IMR-90 (cell line): Measurements from ENCODE around the gene PIKFYVE. TPM values are rescaled to one million over a fixed set of nuclear protein-coding genes. Genes with fewer than 3 reads are reported as not detected.

Experiments
- ATAC-seq: fragments of 200-7000 bp; cut with Tn5 transposase; 2 replicates; pipeline ENCODE4 v1.9.1; 2020; ENCODE audit warnings: low read depth, mild to moderate bottlenecking, moderate library complexity
- BruUV-seq: library from RNA; stranded (reverse); fragments of 400-500 nt; replicated peaks from 2 replicates; lab custom pipeline; 2021; lab: Mats Ljungman, UMichigan
- CTCF ChIA-PET: fragments of 300-600 bp; formaldehyde crosslinking; extraction: SDS; loops from one replicate; lab custom pipeline; 2021; ENCODE audit warnings: antibody characterized with exemption; lab: Yijun Ruan, JAX
- POLR2A ChIA-PET: fragments of 300-600 bp; sonication (Branson Sonifier 250); formaldehyde crosslinking; loops from one replicate; lab custom pipeline; 2022; ENCODE audit warnings: antibody characterized with exemption; ENCODE audit not compliant: unreplicated experiment; lab: Charles Lee
- DNase-seq: peaks from one replicate; pipeline ENCODE4 v3.0.0; 2013
- H2AFZ ChIP-seq: replicated peaks from 2 replicates; pipeline ENCODE3; 2013; ENCODE audit warnings: low read length, mild to moderate bottlenecking; ENCODE audit not compliant: poor library complexity
- H2AK5ac ChIP-seq: 2 replicates; pipeline ENCODE4 v1.6.1; 2013; ENCODE audit warnings: low read depth, low read length, inconsistent platforms
- H2AK9ac ChIP-seq: replicated peaks from 2 replicates; pipeline ENCODE3; 2013; ENCODE audit warnings: mild to moderate bottlenecking, low read depth, low read length, moderate library complexity; ENCODE audit not compliant: poor library complexity
- H2BK120ac ChIP-seq: 2 replicates; pipeline ENCODE4 v1.6.1; 2013; ENCODE audit warnings: low read depth, low read length, inconsistent platforms
- H2BK15ac ChIP-seq: 3 replicates; pipeline ENCODE4 v1.6.1; 2013; ENCODE audit warnings: low read depth, low read length, inconsistent platforms
- H2BK20ac ChIP-seq: 2 replicates; pipeline ENCODE4 v1.6.1; 2013; ENCODE audit warnings: low read depth, mild to moderate bottlenecking, inconsistent platforms, low read length, moderate library complexity
- H2BK5ac ChIP-seq: 2 replicates; pipeline ENCODE4 v1.6.1; 2013; ENCODE audit warnings: mild to moderate bottlenecking, low read depth, low read length, inconsistent platforms; ENCODE audit not compliant: poor library complexity, severe bottlenecking
- H3K14ac ChIP-seq: replicated peaks from 2 replicates; pipeline ENCODE4 v1.6.1; 2013; ENCODE audit warnings: low read depth, low read length, inconsistent platforms
- H3K18ac ChIP-seq: 2 replicates; pipeline ENCODE4 v1.6.1; 2013; ENCODE audit warnings: low read depth, low read length, control low read depth
- H3K23ac ChIP-seq: 2 replicates; pipeline ENCODE4 v1.6.1; 2013; ENCODE audit warnings: low read depth, low read length, inconsistent platforms
- H3K27ac ChIP-seq: 2 replicates; pipeline ENCODE4 v1.5.1; 2013; ENCODE audit warnings: mild to moderate bottlenecking, control low read depth, low read length; ENCODE audit not compliant: insufficient read depth
- H3K27me3 ChIP-seq: 2 replicates; pipeline ENCODE4 v1.6.1; 2013; ENCODE audit warnings: low read length; ENCODE audit not compliant: control insufficient read depth, insufficient read depth
- H3K36me3 ChIP-seq: 2 replicates; pipeline ENCODE4 v1.6.1; 2013; ENCODE audit warnings: low read length, mixed read lengths; ENCODE audit not compliant: control insufficient read depth, insufficient read depth
- H3K4ac ChIP-seq: 2 replicates; pipeline ENCODE4 v1.6.1; 2013; ENCODE audit warnings: low read depth, low read length, inconsistent platforms
- H3K4me1 ChIP-seq: 2 replicates; pipeline ENCODE4 v1.6.1; 2013; ENCODE audit warnings: low read length, mixed read lengths; ENCODE audit not compliant: control insufficient read depth, insufficient read depth
- H3K4me2 ChIP-seq: 2 replicates; pipeline ENCODE4 v1.6.1; 2013; ENCODE audit warnings: low read depth, mild to moderate bottlenecking, control low read depth, low read length, moderate library complexity
- H3K4me3 ChIP-seq: 2 replicates; pipeline ENCODE4 v1.5.1; 2013; ENCODE audit warnings: low read depth, mild to moderate bottlenecking, control low read depth, low read length, moderate library complexity; ENCODE audit not compliant: insufficient read depth
- H3K56ac ChIP-seq: 2 replicates; pipeline ENCODE4 v1.6.1; 2013; ENCODE audit warnings: low read length, inconsistent platforms; ENCODE audit not compliant: insufficient read depth; ENCODE audit errors: extremely low read depth
- H3K79me1 ChIP-seq, 2 experiments: 2 replicates each; pipeline ENCODE4 v1.6.1; 2013; ENCODE audit warnings: low read length in 2 of 2, inconsistent platforms in 1 of 2, low read depth in 1 of 2
- H3K9ac ChIP-seq: 2 replicates; pipeline ENCODE4 v1.6.1; 2013; ENCODE audit warnings: low read depth, low read length, control low read depth
- H3K9me1 ChIP-seq: 2 replicates; pipeline ENCODE4 v1.6.1; 2013; ENCODE audit warnings: low read length, inconsistent platforms; ENCODE audit not compliant: insufficient read depth
- H3K9me3 ChIP-seq: 2 replicates; pipeline ENCODE4 v1.6.1; 2013; ENCODE audit warnings: low read length; ENCODE audit not compliant: control insufficient read depth, insufficient read depth
- H4K20me1 ChIP-seq: 2 replicates; pipeline ENCODE4 v1.6.1; 2013; ENCODE audit warnings: low read length, inconsistent platforms; ENCODE audit not compliant: insufficient read depth
- H4K5ac ChIP-seq: 2 replicates; pipeline ENCODE4 v1.6.1; 2013; ENCODE audit warnings: mild to moderate bottlenecking, low read depth, low read length, control low read depth
- H4K8ac ChIP-seq, 2 experiments: 2 replicates each; pipeline ENCODE4 v1.6.1; 2013; ENCODE audit warnings: low read depth in 2 of 2, low read length in 2 of 2, control low read depth in 1 of 2, inconsistent platforms in 1 of 2
- H4K91ac ChIP-seq: 2 replicates; pipeline ENCODE4 v1.6.1; 2013; ENCODE audit warnings: low read depth, low read length, inconsistent platforms; ENCODE audit not compliant: insufficient read depth
- CHD1 ChIP-seq: IDR thresholded peaks from 2 replicates; pipeline ENCODE4 v1.6.1; 2012; ENCODE audit warnings: low read depth, low read length, improper control_type of control experiment
- WGBS, 2 experiments: methylation state at CpG; one replicate each; pipeline versions ENCODE4 v1.1.5 to v1.1.7; 2013; ENCODE audit warnings: missing lambda C conversion rate in 2 of 2; ENCODE audit not compliant: insufficient read length in 1 of 2; ENCODE audit errors: extremely low coverage in 2 of 2; 5-methylcytosine and 5-hydroxymethylcytosine counted together
- dilution Hi-C: fragments of 300-500 bp; cut with HindIII; formaldehyde crosslinking; loops from one replicate; pipeline ENCODE4 v1.14.3; 2018; ENCODE audit warnings: low sequenced_read_pairs; ENCODE audit not compliant: unreplicated experiment
- in situ Hi-C: fragments of 300-500 bp; cut with MboI; formaldehyde crosslinking; loops from 3 replicates; pipeline ENCODE4 v1.14.3; 2019; ENCODE audit warnings: low sequenced_read_pairs, inconsistent platforms, mixed read lengths
- intact Hi-C: fragments of 100-400 bp; cut with micrococcal nuclease; formaldehyde crosslinking; loops from 2 replicates; pipeline ENCODE4 v1.10.0; 2022
- polyA plus RNA-seq, 3 experiments: library from polyadenylated mRNA; depleted of rRNA; stranded (reverse); fragments of >200 nt; gene quantifications; 2 replicates each; pipeline ENCODE4 v1.2.3, GENCODE V29; 2012; ENCODE audit warnings: low replicate concordance in 1 of 3
- total RNA-seq: library from RNA; depleted of rRNA; stranded (reverse); fragments of >200 nt; gene quantifications from 2 replicates; pipeline ENCODE4 v1.2.3, GENCODE V29; 2012
- TF ChIP-seq, protein P1 (sequence below): fragments of 150-350 bp; IDR thresholded peaks from 2 replicates; pipeline ENCODE4 v1.6.1; 2016; ENCODE audit warnings: low read depth, mild to moderate bottlenecking, low read length, moderate library complexity, borderline replicate concordance

Gene PIKFYVE
- total and polyA plus RNA-seq, 2 of the 4 experiments (the other 2 are of a cell fraction), result 9.3 to 34.6 TPM

DNA sequence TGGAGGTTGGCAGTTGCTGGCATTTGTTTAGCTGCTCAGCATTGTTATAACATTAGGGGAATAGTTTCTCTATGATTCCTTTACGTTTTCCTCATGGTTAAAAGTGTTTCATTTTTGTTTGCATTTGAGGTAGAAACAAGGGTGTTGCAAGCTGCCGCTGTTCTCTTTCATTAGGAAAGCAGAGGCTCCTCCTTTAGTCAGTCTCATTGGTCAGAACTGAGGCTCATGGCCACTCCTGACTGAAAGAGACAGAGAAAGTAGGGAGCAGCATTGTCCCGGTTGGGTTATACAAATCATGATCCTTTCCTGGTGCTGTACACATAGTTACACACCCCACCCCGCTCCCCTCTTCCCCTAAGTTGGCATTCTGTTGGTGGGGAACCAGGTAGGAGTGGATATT is 80.7 kb downstream of the PIKFYVE start:
- no peaks in the 10 kb centered on the region for H3K9me1 ChIP-seq
- in situ Hi-C loops, result no loop called here
- H4K91ac ChIP-seq, result no peak overlapping the region
- no peak overlapping the region for H3K23ac ChIP-seq
- no peak overlapping the region for H2BK15ac ChIP-seq
- H2BK120ac ChIP-seq, result no peak overlapping the region
- no peak for DNase-seq
- H3K36me3 ChIP-seq, result peaks cover 21% of the 10 kb centered on the region
- 83% methylated on average over 1 of the region's 4 CpGs; no CpG with 5 or more reads in 1 of the 2 experiments for WGBS, 2 experiments
- H3K4me3 ChIP-seq, result no peak overlapping the region
- no peak for TF ChIP-seq CHD1
- TF ChIP-seq, protein P1, sequence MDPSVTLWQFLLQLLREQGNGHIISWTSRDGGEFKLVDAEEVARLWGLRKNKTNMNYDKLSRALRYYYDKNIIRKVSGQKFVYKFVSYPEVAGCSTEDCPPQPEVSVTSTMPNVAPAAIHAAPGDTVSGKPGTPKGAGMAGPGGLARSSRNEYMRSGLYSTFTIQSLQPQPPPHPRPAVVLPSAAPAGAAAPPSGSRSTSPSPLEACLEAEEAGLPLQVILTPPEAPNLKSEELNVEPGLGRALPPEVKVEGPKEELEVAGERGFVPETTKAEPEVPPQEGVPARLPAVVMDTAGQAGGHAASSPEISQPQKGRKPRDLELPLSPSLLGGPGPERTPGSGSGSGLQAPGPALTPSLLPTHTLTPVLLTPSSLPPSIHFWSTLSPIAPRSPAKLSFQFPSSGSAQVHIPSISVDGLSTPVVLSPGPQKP, result no peak
- H3K4me1 ChIP-seq, result no peaks in the 10 kb centered on the region
- no peak overlapping the region for H4K8ac ChIP-seq
- no peak overlapping the region for H3K4me2 ChIP-seq
- H2BK20ac ChIP-seq, result no peak overlapping the region
- ChIA-PET CTCF (no interaction called here), POLR2A (no interaction called here)
- no peak overlapping the region for H3K9ac ChIP-seq
- no peak overlapping the region for H2AFZ ChIP-seq
- no peak overlapping the region for H2BK5ac ChIP-seq
- no peak overlapping the region for H3K4ac ChIP-seq
- H3K79me1 ChIP-seq, result no peaks in the 10 kb centered on the region; a peak in 1 of 4 replicates
- no peak overlapping the region for H2AK5ac ChIP-seq
- no peak overlapping the region for H4K5ac ChIP-seq
- no peak overlapping the region for H3K18ac ChIP-seq
- H3K56ac ChIP-seq, result no peak overlapping the region
- no peak for ATAC-seq
- no peak overlapping the region for H3K27ac ChIP-seq
- H3K27me3 ChIP-seq, result no peaks in the 10 kb centered on the region
- intact Hi-C loops, result loop anchor here (5.0 kb wide), 1 partner anchor 34 kb away; no protein-coding TSS in a partner anchor
- BruUV-seq, result no TSS peak
- no peaks in the 10 kb centered on the region for H4K20me1 ChIP-seq
- H3K9me3 ChIP-seq, result no peaks in the 10 kb centered on the region
- no peak overlapping the region for H3K14ac ChIP-seq
- dilution Hi-C loops, result no loop called here
- no peak overlapping the region for H2AK9ac ChIP-seq
